ENCODE results near the gene SLC2A11.
A peak's percentile ranks its signal among the peaks of the same experiment; 100 is the strongest.
"Not testable (repeated sequence)": the region's sequence is repeated elsewhere in the genome, so short reads cannot be mapped to it uniquely, and the experiment has no call there.

The SLC2A11 gene

GRCh38 chr22:23909296-23909898 is 51.7 kb downstream of the SLC2A11 start:
- no peak for DNase-seq

DNA sequence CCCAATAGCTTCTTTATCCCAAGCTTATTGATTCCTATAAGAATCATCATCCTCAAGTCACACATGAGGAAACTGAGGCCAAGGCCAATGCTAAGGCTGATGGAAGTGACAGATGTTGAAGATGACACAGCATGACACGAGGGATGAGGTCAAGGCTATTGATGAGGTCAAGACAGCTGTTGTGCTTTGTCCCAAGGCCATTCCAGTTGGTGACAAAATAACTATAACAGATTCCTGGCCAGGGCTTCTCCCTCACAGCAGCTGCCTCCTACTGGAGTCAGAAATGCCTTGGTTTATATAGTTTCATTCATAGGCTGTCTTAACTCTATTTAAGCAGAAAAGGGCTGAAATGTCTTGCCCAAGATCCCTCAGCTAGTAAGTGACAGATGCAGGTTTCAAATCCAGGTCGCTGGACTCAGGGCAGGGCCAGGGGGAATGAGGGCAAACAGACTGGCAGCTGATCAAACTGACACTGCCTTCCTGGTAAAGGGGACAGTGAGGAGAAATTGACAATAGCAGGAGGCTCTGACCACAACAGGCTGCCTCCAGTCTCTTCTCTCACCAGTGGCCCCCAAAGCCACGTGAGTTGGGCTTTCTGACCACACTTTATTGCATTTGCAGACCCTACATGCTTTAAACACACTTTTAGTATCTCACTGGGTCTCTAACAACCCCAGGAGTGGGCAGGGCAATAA is 53.0 kb downstream of the SLC2A11 start:
- DNase-seq = no peak

- DNase-seq = no peak
Measured at GRCh38 chr22:23911318-23911980, 53.8 kb downstream of the SLC2A11 start.

- DNase-seq = no peak
Measured at GRCh38 chr22:23912293-23912903, 54.7 kb downstream of the SLC2A11 start.

- DNase-seq = no peak
Measured at GRCh38 chr22:23913306-23913660, 55.6 kb downstream of the SLC2A11 start.

DNA sequence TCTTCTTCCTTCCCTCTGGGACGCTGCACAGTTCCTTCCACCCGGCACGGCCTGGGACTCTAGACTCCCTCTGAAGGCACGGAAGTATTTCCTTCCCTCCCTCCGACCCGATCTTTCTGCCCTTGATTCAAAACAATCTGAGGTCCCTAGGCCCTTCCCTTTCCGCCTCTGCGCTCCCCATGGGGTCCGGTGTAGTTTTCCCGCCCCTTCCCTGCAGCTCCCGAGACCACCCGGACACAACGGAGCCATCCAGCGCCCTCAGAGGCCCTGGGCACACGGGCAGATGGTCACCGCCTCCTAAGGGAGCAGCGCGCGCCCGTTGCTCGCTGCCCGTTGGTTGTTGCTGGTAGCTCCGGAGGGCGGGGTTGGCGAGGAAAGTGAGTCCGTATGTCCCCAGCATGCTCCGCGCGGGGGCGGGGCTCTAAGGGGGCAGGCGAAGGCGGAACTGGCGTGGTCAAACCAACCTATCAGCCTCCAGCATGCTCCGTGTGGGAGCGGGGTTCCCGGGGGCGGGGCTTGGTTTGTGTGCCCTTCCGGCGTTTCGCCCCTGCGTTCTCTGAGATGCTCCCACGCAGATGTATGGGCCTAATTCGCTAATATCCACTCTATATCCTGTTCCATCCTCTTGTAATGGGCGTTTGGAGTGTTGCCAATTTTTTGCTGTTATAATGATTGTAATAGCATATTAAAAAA is 56.1 kb downstream of the SLC2A11 start:
- DNase-seq = peak; percentile 100

- DNase-seq = no peak
Measured at GRCh38 chr22:23915290-23915689, 57.6 kb downstream of the SLC2A11 start.

DNA sequence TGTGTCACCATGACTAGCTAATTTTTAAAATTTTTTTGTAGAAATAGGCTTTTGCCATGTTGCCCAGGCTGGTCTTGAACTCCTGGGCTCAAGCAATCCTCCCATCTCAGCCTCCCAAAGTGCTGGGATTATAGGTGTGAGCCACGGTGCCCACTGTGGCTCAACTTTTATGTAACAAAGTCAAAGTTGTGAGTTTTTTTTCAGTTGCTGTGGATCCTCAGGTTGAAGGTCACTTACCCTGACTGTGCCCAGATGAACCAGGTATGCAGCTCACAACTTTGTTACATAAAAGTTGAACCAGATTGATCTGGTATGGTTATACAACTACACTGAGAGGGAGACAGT is 62.6 kb downstream of the SLC2A11 start:
- not testable (repeated sequence) for DNase-seq

- not testable (repeated sequence) for DNase-seq
Measured at GRCh38 chr22:23921586-23922201, 64.0 kb downstream of the SLC2A11 start.

GRCh38 chr22:23922921-23923320 is 65.2 kb downstream of the SLC2A11 start:
- no peak for DNase-seq

GRCh38 chr22:23925020-23925606 is 67.4 kb downstream of the SLC2A11 start:
- no peak for DNase-seq

- DNase-seq = no peak
Measured at GRCh38 chr22:23926561-23926960, 68.9 kb downstream of the SLC2A11 start.
